GM19455 (cell line): ENCODE data around the gene FBXO36.

Source experiments
- ATAC-seq: cut with Tn5 transposase; IDR thresholded peaks from one replicate; pipeline ENCODE4 v1.9.1; 2021; ENCODE audit not compliant: unreplicated experiment

The FBXO36 gene

GRCh38 chr2:230043025-230043424 lies 120.7 kb downstream of the FBXO36 start:
- no peak for ATAC-seq

DNA sequence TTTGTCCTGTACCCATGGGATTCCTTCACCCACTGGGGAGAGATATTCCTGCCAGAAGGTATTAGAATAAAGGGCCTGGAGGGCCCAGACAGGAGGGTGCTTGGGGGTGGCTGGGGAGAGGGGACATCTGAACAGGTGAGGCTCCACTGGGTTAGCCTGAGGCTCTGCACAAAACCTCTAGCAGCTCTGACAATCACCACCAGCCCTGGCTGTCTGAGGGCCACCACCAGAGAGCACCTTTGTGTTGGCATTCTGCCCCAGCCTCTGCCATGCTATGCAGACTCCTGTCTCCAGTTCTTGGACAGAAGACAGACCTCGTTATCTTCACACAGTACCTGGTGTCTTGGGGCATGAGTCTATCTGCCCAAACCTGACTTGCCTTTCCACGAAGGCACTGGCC lies 121.2 kb downstream of the FBXO36 start:
- ATAC-seq = no peak

GRCh38 chr2:230046491-230046890 lies 124.2 kb downstream of the FBXO36 start:
- ATAC-seq = no peak

DNA sequence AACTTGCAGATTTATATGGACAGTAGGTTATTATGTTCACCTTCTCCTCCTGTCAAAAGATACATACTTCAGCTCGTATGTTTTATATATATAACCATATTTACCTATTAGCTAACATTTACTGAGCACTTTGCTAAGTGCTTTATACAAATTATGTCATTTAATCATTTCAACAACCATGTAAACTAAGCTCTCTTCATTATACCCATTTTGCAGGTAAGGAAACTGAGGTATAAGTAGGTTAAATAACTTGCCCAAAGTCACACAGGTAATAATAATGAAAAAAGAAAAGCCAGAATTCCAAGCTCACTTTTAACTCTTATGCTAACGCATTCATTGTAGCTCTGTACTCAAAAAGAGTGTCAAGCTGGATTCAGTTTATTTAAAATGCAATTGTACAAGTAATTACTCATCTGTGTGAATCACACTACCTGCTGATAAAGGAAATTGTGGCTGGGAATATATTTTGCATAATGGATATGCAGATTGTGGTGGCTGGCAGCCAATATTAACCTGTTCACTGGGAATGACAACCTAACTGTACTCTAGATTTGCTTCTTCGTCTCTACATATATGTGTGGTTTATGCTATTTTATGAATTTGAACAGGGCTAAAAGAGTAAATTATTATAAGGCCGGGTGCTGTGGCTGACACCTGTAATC lies 125.8 kb downstream of the FBXO36 start:
- ATAC-seq = no peak

- no peak for ATAC-seq
Observed at GRCh38 chr2:230050136-230050535, 127.8 kb downstream of the FBXO36 start.

GRCh38 chr2:230052299-230052698 lies 130.0 kb downstream of the FBXO36 start:
- ATAC-seq = no peak

DNA sequence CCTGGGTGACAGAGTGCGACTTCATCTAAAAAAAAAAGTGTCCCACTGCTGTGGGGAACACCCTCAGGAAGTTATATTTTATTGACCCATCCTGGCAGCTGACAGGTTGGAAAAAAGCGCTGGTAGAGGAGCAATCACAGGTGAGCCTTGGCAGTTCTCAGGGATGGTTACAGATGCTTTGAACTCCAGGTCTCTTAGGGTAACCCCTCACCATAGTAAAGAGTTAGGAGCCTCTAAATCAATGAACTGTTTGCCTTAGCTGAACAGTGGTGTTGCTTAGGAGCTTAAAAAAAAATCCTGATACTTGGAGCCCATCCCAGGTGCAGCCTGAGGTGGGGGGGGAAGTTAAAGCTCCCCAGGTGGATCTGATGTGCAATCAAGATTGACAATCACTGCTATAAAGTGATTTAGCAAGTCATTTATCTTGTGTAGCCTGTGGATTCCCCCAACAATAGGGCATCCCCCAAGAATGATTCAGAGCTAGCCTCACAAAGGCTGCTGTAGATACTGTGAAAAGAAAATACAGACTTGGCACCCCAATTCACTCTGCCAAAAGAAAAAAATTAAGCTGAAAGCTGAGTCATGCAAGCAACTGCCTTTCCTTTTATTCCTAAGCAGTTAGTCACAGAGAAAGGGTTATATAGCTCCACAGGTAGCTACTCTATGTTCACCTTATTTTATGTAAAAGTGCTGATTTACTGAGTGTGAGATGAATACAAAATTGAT lies 131.6 kb downstream of the FBXO36 start:
- no peak for ATAC-seq

GRCh38 chr2:230060672-230061293 lies 138.5 kb downstream of the FBXO36 start:
- ATAC-seq = no peak
